Measurements from ENCODE around the gene OSBPL5.

OSBPL5 gene

DNA sequence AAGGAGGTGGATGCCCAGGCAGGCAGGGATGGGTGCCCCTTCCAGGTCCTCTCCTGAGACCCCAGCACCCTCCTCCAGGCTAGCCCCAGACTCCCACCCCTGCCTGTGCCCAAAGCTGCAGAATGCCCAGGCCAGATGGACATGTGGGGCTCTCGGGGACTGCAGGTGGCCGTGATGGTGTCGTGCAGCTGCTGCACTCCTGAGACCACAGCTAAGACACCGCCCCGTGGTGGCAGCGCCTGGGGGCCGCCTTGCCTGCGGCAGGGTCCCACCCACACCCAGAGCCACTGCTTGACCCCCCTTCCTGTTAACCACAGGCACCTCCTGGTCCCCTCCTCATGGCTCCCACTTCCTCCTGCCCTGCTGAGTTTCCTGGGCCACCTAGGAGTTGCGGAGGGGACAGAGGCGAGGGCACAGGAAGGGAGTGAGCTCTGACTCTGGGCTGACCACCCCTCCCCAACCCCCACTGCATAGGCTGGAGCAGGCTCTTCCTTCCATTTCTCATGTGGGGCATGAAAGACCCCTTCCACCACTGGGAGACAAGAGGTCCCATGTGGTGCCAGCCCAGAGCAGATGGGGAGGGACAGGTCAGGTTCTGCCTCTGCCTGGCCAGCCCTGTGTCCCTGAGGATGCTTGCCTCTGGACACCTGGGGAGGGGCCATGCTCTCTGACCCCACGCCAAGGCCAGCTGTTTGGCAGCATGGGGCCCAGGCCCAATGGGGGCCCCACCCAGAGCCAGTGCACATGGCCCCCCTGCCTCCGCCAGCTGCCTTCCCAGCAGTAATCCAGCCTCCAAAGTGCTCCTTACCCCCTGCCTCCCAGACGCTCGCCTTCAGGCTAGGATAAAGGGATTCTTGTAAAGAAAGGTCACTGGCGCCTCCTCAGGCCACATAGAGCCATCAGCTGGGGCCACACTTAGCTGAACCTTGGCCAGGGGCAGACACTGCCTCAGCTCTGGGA, 29.3 kb downstream of the OSBPL5 start:
- in situ Hi-C loops (cut with MboI; ENCODE audit: low sequenced_read_pairs): no loop called here

DNA sequence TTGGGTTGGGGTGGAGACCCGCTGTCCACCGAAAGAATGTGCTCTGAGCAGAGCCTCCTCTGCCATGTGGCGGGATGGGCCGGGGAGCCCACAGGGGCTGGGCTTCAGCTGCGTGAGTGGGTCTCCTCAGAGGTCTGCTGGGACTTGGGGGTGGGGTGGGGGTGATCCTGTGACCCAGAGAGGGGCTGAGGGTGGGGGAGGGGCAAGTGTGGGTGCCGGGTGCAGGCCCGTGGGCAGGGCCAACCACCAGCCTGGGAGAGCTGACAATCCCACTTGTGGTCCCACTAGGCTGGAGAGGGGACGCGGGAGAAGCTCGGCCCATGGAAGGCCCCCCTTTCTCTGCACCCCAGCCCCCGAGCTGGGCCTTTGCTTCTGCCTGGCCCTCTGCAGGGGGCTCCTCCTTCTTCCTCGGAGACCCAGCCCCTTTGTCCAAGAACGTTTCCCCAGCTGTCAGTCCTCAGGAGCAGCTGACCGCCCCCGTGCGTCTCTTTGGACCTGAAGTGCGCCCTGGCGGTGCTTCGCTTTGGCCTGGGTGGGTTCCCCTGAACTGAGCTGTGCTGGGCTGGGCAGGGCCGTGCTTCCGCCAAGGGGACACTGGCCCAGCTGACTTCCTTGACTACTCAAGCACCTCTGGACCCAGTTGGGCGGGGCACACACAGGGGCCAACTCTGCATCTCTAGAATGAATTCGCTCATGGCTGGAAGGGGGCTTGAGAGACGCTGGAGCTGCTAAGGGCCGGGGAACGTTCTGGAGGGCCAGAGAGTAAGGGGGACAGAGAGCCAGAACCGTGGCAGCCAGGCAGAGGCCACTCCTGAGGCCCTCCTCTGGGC, 30.2 kb downstream of the OSBPL5 start:
- in situ Hi-C loops (cut with MboI; ENCODE audit: low sequenced_read_pairs): no loop called here

DNA sequence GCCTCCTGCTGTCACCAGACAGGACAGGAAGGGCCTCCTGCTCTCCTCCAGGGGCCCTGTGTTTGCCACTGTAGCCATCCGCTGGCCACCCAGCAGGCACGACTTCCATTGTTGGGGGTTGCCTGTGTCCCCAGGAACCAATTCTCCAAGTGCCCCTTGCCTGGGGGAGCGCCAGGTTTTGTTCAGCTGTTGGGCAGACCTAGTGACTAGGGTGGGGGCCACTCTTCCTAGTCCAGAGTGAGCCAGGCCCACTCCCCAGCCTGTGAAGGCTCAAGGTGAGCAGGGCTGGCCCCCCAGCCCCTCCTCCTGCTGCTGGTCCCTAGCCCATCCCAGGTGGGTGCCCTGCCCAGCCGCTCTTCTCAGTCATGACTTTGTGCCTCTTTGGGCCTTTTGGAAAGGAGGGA, 30.9 kb downstream of the OSBPL5 start:
- in situ Hi-C loops (cut with MboI; ENCODE audit: low sequenced_read_pairs): no loop called here

GRCh38 chr11:3133261-3134217, 31.6 kb downstream of the OSBPL5 start:
- in situ Hi-C loops (cut with MboI; ENCODE audit: low sequenced_read_pairs): no loop called here

- in situ Hi-C loops (cut with MboI; ENCODE audit: low sequenced_read_pairs): no loop called here
These were observed 32.3 kb downstream of the OSBPL5 start for GRCh38 chr11:3132831-3133260.

DNA sequence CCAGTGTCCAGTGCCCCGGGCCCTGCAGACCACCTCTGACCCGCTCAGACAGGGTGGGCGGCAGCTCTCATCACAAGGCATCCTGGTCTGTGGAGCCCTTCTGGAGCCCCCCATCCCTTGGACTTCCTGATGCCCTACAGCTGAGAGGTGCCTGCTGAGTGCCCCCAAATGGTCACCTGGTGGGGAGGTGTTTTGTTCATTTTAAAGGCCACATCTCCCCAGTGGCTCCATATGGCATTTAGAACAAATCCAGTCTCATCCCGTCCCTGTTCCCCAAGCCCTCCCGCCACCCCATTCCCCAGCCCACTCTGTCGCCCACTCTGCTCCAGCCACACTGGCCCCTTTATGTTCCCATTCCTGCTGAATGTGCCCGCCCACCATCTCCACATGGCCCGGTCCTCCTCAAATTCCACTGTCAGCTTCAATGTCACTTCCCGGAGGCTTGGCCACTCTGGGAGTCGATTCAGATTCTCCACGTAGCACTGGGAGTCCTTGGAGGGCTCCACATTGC, 32.8 kb downstream of the OSBPL5 start:
- in situ Hi-C loops (cut with MboI; ENCODE audit: low sequenced_read_pairs): no loop called here

- in situ Hi-C loops (cut with MboI; ENCODE audit: low sequenced_read_pairs): no loop called here
These were observed 33.7 kb downstream of the OSBPL5 start for GRCh38 chr11:3131330-3131941.

DNA sequence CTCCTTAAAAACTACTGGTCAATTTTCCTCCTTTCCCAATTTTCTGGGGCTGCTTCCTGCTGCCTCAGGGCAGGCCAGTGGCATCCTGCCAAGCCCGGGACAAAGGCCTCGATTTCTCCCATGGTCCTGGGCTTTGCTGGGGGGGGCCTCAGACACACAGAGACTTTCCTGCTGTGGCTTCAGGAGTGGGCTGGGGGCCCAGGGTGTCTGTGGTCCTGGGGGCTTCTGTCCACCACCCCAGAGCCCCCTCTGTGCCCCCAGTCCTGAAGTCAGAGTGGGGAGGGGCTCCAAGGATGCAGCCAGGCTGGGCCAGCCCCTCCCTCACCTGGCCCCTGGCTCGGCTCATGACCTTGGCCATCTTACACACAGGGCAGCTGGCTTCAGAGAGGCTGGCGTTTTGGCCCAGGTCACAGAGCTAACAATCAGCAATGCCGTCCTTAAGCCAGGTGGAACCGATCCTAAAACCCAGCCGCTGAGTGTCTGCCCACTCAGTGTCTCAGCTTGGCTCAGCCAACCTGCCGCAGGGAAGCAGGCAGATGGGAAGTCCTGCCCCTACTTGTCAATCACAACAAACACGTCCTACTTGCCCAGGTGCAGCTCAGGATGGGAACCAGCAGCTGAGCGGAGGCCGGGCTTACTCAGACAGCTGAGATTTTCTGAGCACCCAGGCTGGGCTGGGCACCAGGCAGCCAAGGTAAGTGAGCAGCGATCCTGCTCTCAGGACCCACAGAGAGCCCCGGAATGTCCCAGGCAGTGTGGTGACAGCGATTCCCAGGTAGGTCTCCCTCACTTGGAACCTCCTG, 34.6 kb downstream of the OSBPL5 start:
- in situ Hi-C loops (cut with MboI; ENCODE audit: low sequenced_read_pairs): no loop called here

DNA sequence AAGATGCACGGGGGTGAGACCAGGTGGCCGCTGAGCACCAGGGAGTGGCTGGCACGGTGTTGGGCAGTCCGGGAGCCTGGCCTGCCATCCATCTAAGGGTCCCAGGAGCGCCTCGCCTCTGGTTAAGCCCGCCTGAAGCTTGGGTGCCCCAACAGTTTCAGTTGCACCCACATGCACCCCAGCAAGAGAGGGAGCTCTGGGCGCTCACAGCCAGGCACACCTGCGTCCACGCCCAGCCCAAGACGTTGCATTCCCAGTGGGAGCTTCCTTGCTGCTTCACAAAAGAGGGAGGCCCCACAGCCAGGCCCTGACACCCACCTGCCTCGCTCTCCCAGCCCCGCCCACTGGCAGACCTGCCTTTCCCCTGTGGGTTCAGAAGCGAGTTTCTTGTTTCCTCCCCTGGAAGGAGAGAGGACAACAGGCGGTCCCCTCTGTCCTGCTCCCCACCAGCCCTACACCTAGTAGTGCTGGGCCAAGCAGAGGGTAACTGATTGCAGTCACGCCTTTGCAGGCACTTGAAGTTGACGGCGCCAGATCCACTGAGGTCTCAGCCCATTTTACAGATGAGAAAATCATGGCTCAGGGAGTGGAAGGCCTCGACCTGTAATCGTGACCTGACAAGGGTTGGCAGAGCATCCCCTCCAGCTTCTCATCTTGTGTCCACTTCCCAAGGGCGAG, 35.4 kb downstream of the OSBPL5 start:
- in situ Hi-C loops (cut with MboI; ENCODE audit: low sequenced_read_pairs): no loop called here

GRCh38 chr11:3129181-3129590, 35.9 kb downstream of the OSBPL5 start:
- in situ Hi-C loops (cut with MboI; ENCODE audit: low sequenced_read_pairs): no loop called here

GRCh38 chr11:3128356-3129180, 36.5 kb downstream of the OSBPL5 start:
- in situ Hi-C loops (cut with MboI; ENCODE audit: low sequenced_read_pairs): no loop called here

GRCh38 chr11:3127706-3128355, 37.3 kb downstream of the OSBPL5 start:
- in situ Hi-C loops (cut with MboI; ENCODE audit: low sequenced_read_pairs): no loop called here

DNA sequence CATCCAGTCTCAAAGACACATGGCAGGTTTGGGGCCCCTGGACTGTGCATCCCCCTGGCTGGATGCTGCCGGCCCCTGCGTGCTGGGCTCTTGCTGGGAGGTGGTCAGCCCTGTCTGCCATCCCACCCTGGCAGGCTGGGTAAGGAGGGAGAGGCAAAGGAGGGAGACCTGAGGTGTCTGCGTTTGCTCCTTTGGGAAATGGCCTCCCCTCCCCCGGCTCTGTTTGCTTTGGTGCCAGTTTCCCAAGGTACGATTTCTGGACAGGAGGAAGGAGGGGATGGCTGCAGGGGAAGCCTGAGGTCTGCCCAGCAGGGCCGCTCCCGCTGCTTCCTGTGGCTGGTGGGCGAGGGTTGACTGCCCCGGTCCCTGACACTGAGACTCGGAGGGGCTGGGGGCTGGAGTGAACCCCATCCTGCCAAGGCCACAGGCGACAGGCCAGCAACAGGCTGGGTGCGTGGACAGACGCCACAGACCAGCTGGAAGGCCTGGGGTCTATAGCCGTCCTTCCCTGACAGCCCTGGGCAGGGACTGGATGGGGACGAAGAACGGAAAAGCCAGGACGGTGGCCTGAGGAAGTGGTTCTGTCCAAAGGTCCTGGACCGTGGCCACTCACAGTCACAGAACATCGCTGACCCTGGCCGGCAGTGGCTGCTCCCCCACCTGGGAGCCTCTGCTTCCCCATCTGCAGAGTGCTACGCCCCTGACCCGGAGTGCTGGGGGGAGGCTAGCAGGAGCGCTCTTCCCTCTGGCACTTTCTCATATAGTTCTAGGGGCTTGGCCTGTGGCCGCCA, 38.0 kb downstream of the OSBPL5 start:
- in situ Hi-C loops (cut with MboI; ENCODE audit: low sequenced_read_pairs): no loop called here

DNA sequence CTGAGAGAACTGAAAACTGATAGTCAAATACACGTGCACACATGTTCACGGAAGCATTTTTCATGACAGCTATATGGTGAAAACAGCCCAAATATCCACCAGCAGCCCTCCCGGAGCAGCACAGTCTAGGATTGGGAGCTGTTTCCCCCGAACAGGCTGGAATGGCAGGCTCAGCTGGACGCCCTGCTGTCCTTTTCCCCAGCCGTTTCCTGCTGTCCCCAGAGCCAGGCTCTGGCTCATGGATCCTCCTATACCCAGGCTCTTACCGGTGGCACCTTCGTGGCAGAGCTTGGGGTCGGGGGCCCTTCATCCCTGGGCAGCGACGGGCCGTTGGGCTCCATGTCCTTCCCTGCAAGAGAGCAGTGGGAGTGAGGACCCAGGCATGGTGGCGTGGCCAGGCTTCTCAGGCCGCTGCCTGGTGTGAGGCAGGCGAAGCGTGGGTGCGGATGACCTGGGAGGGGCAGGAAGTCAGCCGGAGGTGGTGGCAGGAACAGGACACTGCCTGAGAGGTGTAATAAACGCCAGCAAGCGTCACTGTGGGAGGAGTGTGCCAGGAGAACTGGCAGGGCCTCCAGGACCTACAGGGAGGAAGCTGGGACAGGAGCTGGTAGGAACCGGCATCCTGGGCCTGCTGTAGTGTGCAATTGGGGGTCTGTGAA, 38.8 kb downstream of the OSBPL5 start:
- in situ Hi-C loops (cut with MboI; ENCODE audit: low sequenced_read_pairs): no loop called here

DNA sequence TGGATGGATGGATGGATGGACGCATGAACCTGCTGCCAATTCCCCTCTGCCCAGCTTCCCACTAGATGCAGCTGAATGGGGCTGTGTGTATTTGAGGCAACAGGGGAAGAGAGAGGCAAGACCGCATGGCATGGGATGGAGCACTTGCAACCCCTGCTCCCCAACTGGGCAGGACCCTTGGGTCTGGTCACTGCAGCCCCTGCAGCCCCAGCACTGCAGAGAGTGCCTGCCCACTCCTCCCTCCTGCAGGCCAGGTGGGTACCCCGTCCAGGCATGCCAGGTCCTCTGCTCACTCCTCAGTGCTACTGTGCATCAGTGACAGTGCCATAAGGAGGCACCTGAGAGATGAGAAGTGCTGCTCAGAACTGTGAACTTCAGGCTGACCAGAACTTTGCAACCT, 40.3 kb downstream of the OSBPL5 start:
- in situ Hi-C loops (cut with MboI; ENCODE audit: low sequenced_read_pairs): no loop called here
